Measurements from ENCODE around the gene MMP3.
"Not testable (repeated sequence)": the region's sequence is repeated elsewhere in the genome, so short reads cannot be mapped to it uniquely, and the experiment has no call there.

MMP3 gene

GRCh38 chr11:102878595-102878994 is 35.2 kb upstream of the MMP3 start:
- ChIA-PET CTCF (interaction anchor here (1.1 kb wide), 1 partner anchor 36 kb away, joined by 3 read pairs; the partner anchor contains the start of gene MMP3), POLR2A (ENCODE audit: low non-redundant PET) (no interaction called here)
- TF ChIP-seq CTCF (conservative IDR thresholded peaks at IDR 0.05; ENCODE audit: low read depth), result no peak
- H3K27ac ChIP-seq, result no peak overlapping the region
- DNase-seq (ENCODE audit: low spot score), result no peak

GRCh38 chr11:102874852-102875251 is 31.4 kb upstream of the MMP3 start, which contains the start of gene MMP12:
Gene MMP12, minus strand, starts transcription at chr11:102874982. Its CDS starts 45 bp downstream, at chr11:102874937.
- no peak for TF ChIP-seq CTCF (conservative IDR thresholded peaks at IDR 0.05; ENCODE audit: low read depth)
- ChIA-PET CTCF (no interaction called here), POLR2A (ENCODE audit: low non-redundant PET) (no interaction called here)
- H3K27ac ChIP-seq, result no peak within 1 kb of the TSS
- DNase-seq (ENCODE audit: low spot score), result no peak

GRCh38 chr11:102869354-102869964 is 26.1 kb upstream of the MMP3 start:
- CTCF ChIA-PET, result interaction anchor here (0.6 kb wide), 1 partner anchor 262 kb away, joined by 3 read pairs; no protein-coding TSS in a partner anchor
- H3K27ac ChIP-seq; POLR2A ChIA-PET (ENCODE audit: low non-redundant PET); DNase-seq (ENCODE audit: low spot score): not testable (repeated sequence)

GRCh38 chr11:102868339-102868738 is 24.9 kb upstream of the MMP3 start:
- POLR2A ChIA-PET (ENCODE audit: low non-redundant PET), result no interaction called here
- CTCF ChIA-PET, result no interaction called here
- no peak overlapping the region for H3K27ac ChIP-seq

GRCh38 chr11:102864724-102865123 is 21.3 kb upstream of the MMP3 start:
- POLR2A ChIA-PET (ENCODE audit: low non-redundant PET), result no interaction called here
- no peak for TF ChIP-seq CTCF (conservative IDR thresholded peaks at IDR 0.05; ENCODE audit: low read depth)
- CTCF ChIA-PET, result interaction anchor here (1.2 kb wide), 1 partner anchor 50 kb away, joined by 5 read pairs; no protein-coding TSS in a partner anchor
- DNase-seq (ENCODE audit: low spot score), result no peak
- H3K27ac ChIP-seq, result no peak overlapping the region

More at GRCh38 chr11:102868339-102868738, 24.9 kb upstream of the MMP3 start:
- no peak for TF ChIP-seq CTCF (conservative IDR thresholded peaks at IDR 0.05; ENCODE audit: low read depth)
- peak; percentile 48 for DNase-seq (ENCODE audit: low spot score)

GRCh38 chr11:102853956-102854355 is 10.5 kb upstream of the MMP3 start:
- no peak overlapping the region for H3K27ac ChIP-seq
- ChIA-PET POLR2A (ENCODE audit: low non-redundant PET) (no interaction called here), CTCF (interaction anchor here (0.6 kb wide), 1 partner anchor 120 kb away, joined by 3 read pairs; no protein-coding TSS in a partner anchor)
- DNase-seq (ENCODE audit: low spot score), result peak; percentile 57
- TF ChIP-seq CTCF (conservative IDR thresholded peaks at IDR 0.05; ENCODE audit: low read depth), result no peak

GRCh38 chr11:102853055-102853454 is 9.6 kb upstream of the MMP3 start:
- no peak overlapping the region for H3K27ac ChIP-seq
- no peak for TF ChIP-seq CTCF (conservative IDR thresholded peaks at IDR 0.05; ENCODE audit: low read depth)
- ChIA-PET POLR2A (ENCODE audit: low non-redundant PET) (no interaction called here), CTCF (no interaction called here)
- DNase-seq (ENCODE audit: low spot score), result no peak
